ENCODE measurements around the gene PTGDS.
A peak's percentile ranks its signal among the peaks of the same experiment; 100 is the strongest.

PTGDS gene

DNA sequence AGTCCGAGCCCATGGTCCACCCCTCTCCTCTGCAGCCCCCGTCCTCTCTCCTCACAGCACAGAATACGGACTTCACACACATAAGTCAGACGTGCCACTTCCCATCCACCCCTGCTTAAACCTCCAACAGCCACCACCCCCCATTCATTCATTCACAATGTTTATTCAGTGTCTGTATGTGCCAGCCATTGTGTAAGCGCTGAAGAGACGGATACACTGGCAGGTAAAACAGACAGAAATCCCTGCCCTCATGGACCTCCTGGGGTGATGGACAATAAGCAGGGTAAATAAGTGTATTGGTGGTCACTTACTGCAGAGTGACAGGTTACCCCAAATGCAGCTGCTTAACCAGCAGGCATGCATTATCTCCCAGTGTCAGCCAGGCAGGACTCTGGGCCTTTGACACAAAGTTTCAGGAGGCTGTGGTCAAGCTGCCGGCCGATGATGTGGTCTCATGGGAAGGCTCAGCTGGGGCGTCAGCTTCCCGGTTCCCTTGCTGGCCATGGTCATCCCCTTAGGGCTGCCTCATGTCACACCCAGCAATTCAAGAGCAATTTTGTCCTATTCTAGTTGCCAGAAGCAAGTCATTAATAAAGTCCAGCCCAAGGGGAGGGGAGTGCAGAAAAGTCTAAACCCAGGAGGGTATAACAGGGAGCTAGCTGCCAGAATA lies 13.1 kb downstream of the PTGDS start:
- DNase-seq (ENCODE audit: extremely low read depth, insufficient read length): no peak
- TF ChIP-seq, protein P1, sequence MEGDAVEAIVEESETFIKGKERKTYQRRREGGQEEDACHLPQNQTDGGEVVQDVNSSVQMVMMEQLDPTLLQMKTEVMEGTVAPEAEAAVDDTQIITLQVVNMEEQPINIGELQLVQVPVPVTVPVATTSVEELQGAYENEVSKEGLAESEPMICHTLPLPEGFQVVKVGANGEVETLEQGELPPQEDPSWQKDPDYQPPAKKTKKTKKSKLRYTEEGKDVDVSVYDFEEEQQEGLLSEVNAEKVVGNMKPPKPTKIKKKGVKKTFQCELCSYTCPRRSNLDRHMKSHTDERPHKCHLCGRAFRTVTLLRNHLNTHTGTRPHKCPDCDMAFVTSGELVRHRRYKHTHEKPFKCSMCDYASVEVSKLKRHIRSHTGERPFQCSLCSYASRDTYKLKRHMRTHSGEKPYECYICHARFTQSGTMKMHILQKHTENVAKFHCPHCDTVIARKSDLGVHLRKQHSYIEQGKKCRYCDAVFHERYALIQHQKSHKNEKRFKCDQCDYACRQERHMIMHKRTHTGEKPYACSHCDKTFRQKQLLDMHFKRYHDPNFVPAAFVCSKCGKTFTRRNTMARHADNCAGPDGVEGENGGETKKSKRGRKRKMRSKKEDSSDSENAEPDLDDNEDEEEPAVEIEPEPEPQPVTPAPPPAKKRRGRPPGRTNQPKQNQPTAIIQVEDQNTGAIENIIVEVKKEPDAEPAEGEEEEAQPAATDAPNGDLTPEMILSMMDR (IDR thresholded peaks at IDR 0.05; ENCODE audit: insufficient read depth, low read length, poor library complexity, severe bottlenecking): no peak
- H3K4me3 ChIP-seq (replicated peaks; ENCODE audit: low read depth, low read length): no peak overlapping the region
- H3K27me3 ChIP-seq (replicated peaks; ENCODE audit: control insufficient read depth, insufficient read depth, low read length): no peaks in the 10 kb centered on the region
- no peaks in the 10 kb centered on the region; the same call in 1 of the 2 replicates for H3K36me3 ChIP-seq (ENCODE audit: control insufficient read depth, insufficient read depth, low read length)

DNA sequence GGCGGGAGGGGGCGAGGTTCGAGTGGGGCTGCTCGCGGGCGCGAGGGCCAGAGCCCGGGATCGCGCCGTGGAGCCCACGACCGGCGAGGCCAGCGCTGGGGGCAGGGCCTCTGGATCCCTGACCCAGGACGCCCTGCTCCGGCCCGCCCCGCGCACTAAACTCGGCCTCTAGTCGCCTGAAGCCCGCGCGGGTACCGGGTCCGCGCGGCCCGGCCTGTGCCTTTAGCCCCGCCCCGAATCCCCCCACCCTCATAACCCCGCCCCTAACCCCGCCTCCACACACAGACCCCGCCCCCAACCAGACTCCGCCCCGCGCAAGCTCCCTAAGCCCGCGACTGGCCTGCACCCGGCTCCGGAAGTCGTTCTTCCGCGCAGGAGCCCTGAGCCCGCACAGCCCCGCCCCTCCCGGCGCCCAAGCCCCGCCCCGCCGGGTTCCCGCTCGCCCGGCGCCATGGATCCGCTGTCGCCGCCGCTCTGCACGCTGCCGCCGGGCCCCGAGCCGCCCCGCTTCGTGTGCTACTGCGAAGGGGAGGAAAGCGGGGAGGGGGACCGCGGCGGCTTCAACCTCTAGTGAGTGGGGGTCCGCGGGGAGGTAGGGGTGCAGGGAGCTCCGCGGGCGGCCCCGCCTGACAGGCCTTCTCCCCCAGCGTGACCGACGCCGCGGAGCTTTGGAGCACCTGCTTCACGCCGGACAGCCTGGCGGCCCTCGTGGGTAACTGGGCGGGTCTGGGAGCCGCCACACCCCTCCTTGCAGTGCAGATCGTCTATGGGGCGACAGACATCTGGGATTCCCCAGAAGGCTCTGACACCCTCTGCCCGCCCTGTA lies 14.9 kb downstream of the PTGDS start, which contains the start of gene PAXX:
Gene PAXX, plus strand, starts transcription at position 430 of the 826 bp plus-strand sequence. Its CDS starts 22 bp downstream, at position 452.
- Histone ChIP-seq H3K4me3 (replicated peaks; ENCODE audit: low read depth, low read length) (peak within 1 kb of the TSS; percentile 62), H3K27me3 (replicated peaks; ENCODE audit: control insufficient read depth, insufficient read depth, low read length) (no peaks in the 10 kb centered on the region; the same call in 1 of the 2 replicates), H3K36me3 (ENCODE audit: control insufficient read depth, insufficient read depth, low read length) (no peaks in the 10 kb centered on the region; the same call in 1 of the 2 replicates)
- DNase-seq (ENCODE audit: extremely low read depth, insufficient read length): peak; percentile 92
- TF ChIP-seq, protein P1 (IDR thresholded peaks at IDR 0.05; ENCODE audit: insufficient read depth, low read length, poor library complexity, severe bottlenecking): no peak

DNA sequence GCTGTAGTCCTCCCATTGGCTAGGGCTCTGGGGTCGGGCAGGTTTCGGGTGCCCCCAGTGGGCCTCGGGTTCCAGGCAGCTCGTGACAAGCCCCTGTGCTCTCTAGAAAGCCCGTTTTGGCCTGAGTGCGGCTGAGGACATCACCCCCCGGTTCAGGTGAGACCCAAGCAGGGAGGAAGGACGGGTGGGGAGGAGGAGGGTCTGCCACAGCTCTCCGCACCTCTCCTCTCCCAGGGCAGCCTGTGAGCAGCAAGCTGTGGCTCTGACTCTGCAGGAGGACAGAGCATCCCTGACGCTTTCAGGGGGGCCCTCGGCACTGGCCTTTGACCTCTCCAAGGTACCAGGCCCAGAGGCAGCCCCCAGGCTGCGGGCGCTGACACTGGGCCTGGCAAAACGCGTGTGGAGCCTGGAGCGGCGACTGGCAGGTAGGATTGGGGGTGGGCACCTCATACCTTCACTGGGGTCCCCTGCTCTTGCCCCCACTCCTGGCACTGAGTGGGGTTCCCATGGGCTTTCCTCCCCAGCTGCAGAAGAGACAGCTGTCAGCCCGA lies 15.6 kb downstream of the PTGDS start:
- no peaks in the 10 kb centered on the region; the same call in 1 of the 2 replicates for H3K36me3 ChIP-seq (ENCODE audit: control insufficient read depth, insufficient read depth, low read length)
- peak overlapping the region; percentile 62 for H3K4me3 ChIP-seq (replicated peaks; ENCODE audit: low read depth, low read length)
- TF ChIP-seq, protein P1 (IDR thresholded peaks at IDR 0.05; ENCODE audit: insufficient read depth, low read length, poor library complexity, severe bottlenecking): no peak
- H3K27me3 ChIP-seq (replicated peaks; ENCODE audit: control insufficient read depth, insufficient read depth, low read length): no peaks in the 10 kb centered on the region; the same call in 1 of the 2 replicates
- no peak for DNase-seq (ENCODE audit: extremely low read depth, insufficient read length)

DNA sequence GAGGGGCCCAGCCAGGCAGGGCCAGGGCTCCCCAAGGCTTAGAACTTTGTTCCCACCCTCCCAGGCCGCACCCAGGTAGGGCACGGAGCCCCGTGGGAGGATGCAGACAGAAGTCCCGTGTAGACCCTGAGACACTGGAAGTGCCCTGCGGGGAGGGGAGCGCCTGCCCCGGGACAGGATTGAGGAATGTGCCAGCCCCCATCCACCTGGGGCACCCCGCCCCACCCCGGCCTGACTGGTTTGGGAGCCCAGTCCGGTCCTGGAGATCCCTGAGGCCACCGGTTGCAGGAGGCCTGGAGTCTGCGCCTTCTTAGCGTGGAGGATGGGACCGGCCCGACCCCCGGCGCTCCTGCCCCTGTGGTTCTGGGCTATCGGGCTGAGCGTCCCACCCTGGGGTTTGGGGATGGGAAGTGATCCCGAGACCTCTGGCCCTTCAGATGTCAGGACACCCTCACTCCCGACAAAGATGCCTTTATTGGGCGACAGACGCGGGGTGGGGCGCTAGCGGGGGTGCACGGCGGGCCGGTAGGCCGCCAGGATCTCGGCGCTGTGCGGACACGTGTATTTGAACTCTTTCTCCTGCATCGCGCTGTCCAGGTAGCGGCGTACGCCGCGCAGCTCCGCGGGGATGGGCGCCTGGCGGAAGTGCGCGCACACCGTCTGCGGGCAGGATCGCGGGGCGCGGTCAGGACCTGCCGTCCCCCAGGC lies 17.0 kb downstream of the PTGDS start:
- TF ChIP-seq, protein P1 (IDR thresholded peaks at IDR 0.05; ENCODE audit: insufficient read depth, low read length, poor library complexity, severe bottlenecking): no peak
- Histone ChIP-seq H3K27me3 (replicated peaks; ENCODE audit: control insufficient read depth, insufficient read depth, low read length) (no peaks in the 10 kb centered on the region; the same call in 1 of the 2 replicates), H3K4me3 (replicated peaks; ENCODE audit: low read depth, low read length) (no peak overlapping the region), H3K36me3 (ENCODE audit: control insufficient read depth, insufficient read depth, low read length) (no peaks in the 10 kb centered on the region; the same call in 1 of the 2 replicates)
- DNase-seq (ENCODE audit: extremely low read depth, insufficient read length): no peak

DNA sequence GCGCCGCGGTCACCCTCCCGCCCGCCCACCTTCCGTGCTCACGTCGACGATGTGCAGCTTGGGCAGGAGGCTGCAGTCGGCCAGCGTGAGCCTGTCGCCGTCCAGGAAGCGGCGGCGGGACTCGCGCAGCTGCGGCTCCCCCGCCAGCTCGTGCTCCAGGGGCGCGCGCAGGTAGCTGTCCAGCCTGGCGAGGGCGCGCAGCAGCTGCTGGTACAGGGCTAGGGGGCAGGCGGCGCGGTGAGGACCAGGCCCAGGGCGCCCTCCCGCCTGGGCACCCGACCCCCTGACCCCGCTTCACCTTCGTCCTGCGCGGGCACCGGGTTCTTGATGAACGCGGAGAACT lies 17.6 kb downstream of the PTGDS start:
- Histone ChIP-seq H3K27me3 (replicated peaks; ENCODE audit: control insufficient read depth, insufficient read depth, low read length) (no peaks in the 10 kb centered on the region; the same call in 1 of the 2 replicates), H3K36me3 (ENCODE audit: control insufficient read depth, insufficient read depth, low read length) (no peaks in the 10 kb centered on the region; the same call in 1 of the 2 replicates), H3K4me3 (replicated peaks; ENCODE audit: low read depth, low read length) (no peak overlapping the region)
- no peak for DNase-seq (ENCODE audit: extremely low read depth, insufficient read length)
- TF ChIP-seq, protein P1 (IDR thresholded peaks at IDR 0.05; ENCODE audit: insufficient read depth, low read length, poor library complexity, severe bottlenecking): no peak

All from GM06990 (cell line).